HCT116 (cell line): Measurements from ENCODE around the gene MIDN. TPM values are rescaled to one million over a fixed set of nuclear protein-coding genes. Genes with fewer than 3 reads are reported as not detected.

Experiments
- ATAC-seq: fragments of 200-7000 bp; cut with Tn5 transposase; 2 replicates; pipeline ENCODE4 v1.9.1; 2020; ENCODE audit warnings: mild to moderate bottlenecking, moderate library complexity
- BruUV-seq: library from RNA; stranded (reverse); fragments of 400-500 nt; replicated peaks from 2 replicates; lab custom pipeline; 2021; lab: Mats Ljungman, UMichigan
- CTCF ChIA-PET: fragments of 300-600 bp; sonication (Branson Sonifier 250); formaldehyde crosslinking; loops from one replicate; lab custom pipeline; 2021; ENCODE audit warnings: antibody characterized with exemption; lab: Charles Lee
- POLR2A ChIA-PET: fragments of 300-600, 350-600 bp; sonication (Branson Sonifier 250); formaldehyde crosslinking; loops from one replicate; lab custom pipeline; 2021; ENCODE audit warnings: antibody characterized with exemption; lab: Charles Lee
- RAD21 ChIA-PET, 2 experiments: fragments of 300-600 bp; sonication (Branson Sonifier 250); formaldehyde crosslinking; loops; one replicate each; lab custom pipeline; 2023; ENCODE audit warnings: low total read pairs in 2 of 2; ENCODE audit not compliant: uncharacterized antibody in 2 of 2, unreplicated experiment in 2 of 2, low non-redundant PET in 1 of 2; lab: Charles Lee
- DNase-seq: peaks from one replicate; pipeline ENCODE4 v3.0.0-alpha.2; 2010; ENCODE audit warnings: low read depth, low spot score
- H2AFZ ChIP-seq: fragments of 200-600 bp; shearing (Covaris generic), sonication (generic); 2 replicates; pipeline ENCODE4 v1.6.1; 2017; ENCODE audit warnings: low read depth, mixed run types, mixed read lengths, antibody characterized with exemption, low read length; ENCODE audit not compliant: poor library complexity, severe bottlenecking
- H3K27ac ChIP-seq: 2 replicates; pipeline ENCODE4 v1.5.1; 2012; ENCODE audit warnings: low read depth, low read length
- H3K27me3 ChIP-seq: fragments of 200-600 bp; sonication (generic); 2 replicates; pipeline ENCODE4 v1.6.1; 2016; ENCODE audit warnings: mixed run types, low read length, mixed read lengths; ENCODE audit not compliant: insufficient read depth
- H3K36me3 ChIP-seq, 2 experiments: fragments of 200-500 bp in 1 of 2; fragments of 200-600 bp in 1 of 2; sonication (Bioruptor generic) in 1 of 2; sonication (generic) in 1 of 2; 2 replicates each; pipeline versions ENCODE4 v1.5.1 to v1.6.1; 2014 to 2016; ENCODE audit warnings: low read length in 2 of 2, inconsistent platforms in 1 of 2, mixed read lengths in 1 of 2, mixed run types in 1 of 2; ENCODE audit not compliant: insufficient read depth in 2 of 2, control insufficient read depth in 1 of 2
- H3K4me1 ChIP-seq, 2 experiments: fragments of 200-600 bp in 1 of 2; sonication (generic) in 1 of 2; 2 replicates each; pipeline versions ENCODE4 v1.5.1 to v1.6.1; 2012 to 2017; ENCODE audit warnings: low read length in 2 of 2, inconsistent platforms in 1 of 2, mild to moderate bottlenecking in 1 of 2, mixed read lengths in 1 of 2, mixed run types in 1 of 2, moderate library complexity in 1 of 2; ENCODE audit not compliant: insufficient read depth in 2 of 2, control insufficient read depth in 1 of 2
- H3K4me2 ChIP-seq: fragments of 200-600 bp; sonication (generic); 2 replicates; pipeline ENCODE4 v1.6.1; 2017; ENCODE audit warnings: mixed run types, low read length, mixed read lengths
- H3K4me3 ChIP-seq, 2 experiments: fragments of 200-600 bp in 1 of 2; sonication (generic) in 1 of 2; replicated peaks in 1 of 2; 2 replicates each; pipeline ENCODE4 v1.5.1; 2011 to 2016; ENCODE audit warnings: low read length in 2 of 2, control low read depth in 1 of 2, low read depth in 1 of 2, mild to moderate bottlenecking in 1 of 2, mixed read lengths in 1 of 2, mixed run types in 1 of 2
- H3K79me2 ChIP-seq: fragments of 200-600 bp; sonication (generic); 2 replicates; pipeline ENCODE4 v1.6.1; 2017; ENCODE audit warnings: mild to moderate bottlenecking, mixed run types, low read length, moderate library complexity, mixed read lengths; ENCODE audit not compliant: insufficient read depth
- H3K9ac ChIP-seq: fragments of 200-600 bp; sonication (generic); 2 replicates; pipeline ENCODE4 v1.6.1; 2016; ENCODE audit warnings: low read length, mixed read lengths
- H3K9me2 ChIP-seq: fragments of 200-600 bp; sonication (generic), shearing (Covaris generic); 2 replicates; pipeline ENCODE4 v1.6.1; 2017; ENCODE audit warnings: mixed run types, mild to moderate bottlenecking, moderate library complexity; ENCODE audit not compliant: insufficient read depth
- H3K9me3 ChIP-seq, 2 experiments: fragments of 200-500 bp in 1 of 2; fragments of 200-600 bp in 1 of 2; sonication (Bioruptor generic) in 1 of 2; sonication (generic) in 1 of 2; 2 replicates each; pipeline ENCODE4 v1.6.1; 2014 to 2017; ENCODE audit warnings: low read length in 2 of 2, mixed read lengths in 2 of 2, inconsistent platforms in 1 of 2, low read depth in 1 of 2, mild to moderate bottlenecking in 1 of 2, mixed run types in 1 of 2, moderate library complexity in 1 of 2; ENCODE audit not compliant: control insufficient read depth in 1 of 2, insufficient read depth in 1 of 2
- H4K20me1 ChIP-seq: fragments of 200-600 bp; sonication (generic), shearing (Covaris generic); 2 replicates; pipeline ENCODE4 v1.6.1; 2017; ENCODE audit warnings: mixed run types, mild to moderate bottlenecking, moderate library complexity; ENCODE audit not compliant: insufficient read depth
- ATF3 ChIP-seq: IDR thresholded peaks from 2 replicates; pipeline ENCODE4 v1.6.1; 2012
- CEBPB ChIP-seq: IDR thresholded peaks from 2 replicates; pipeline ENCODE4 v1.6.1; 2012; ENCODE audit warnings: low read depth
- EGR1 ChIP-seq: IDR thresholded peaks from 2 replicates; pipeline ENCODE4 v1.6.1; 2012; ENCODE audit warnings: low read depth
- EZH2 ChIP-seq: fragments of 200-600 bp; sonication (generic); IDR thresholded peaks from 2 replicates; pipeline ENCODE4 v1.6.1; 2017; ENCODE audit warnings: antibody characterized with exemption, mixed run types
- FOSL1 ChIP-seq: IDR thresholded peaks from 2 replicates; pipeline ENCODE4 v1.6.1; 2012; ENCODE audit warnings: low read depth
- POLR2AphosphoS5 ChIP-seq: IDR thresholded peaks from 2 replicates; pipeline ENCODE4 v1.6.1; 2011; ENCODE audit warnings: mild to moderate bottlenecking, low read depth, low read length, moderate library complexity
- RAD21 ChIP-seq: IDR thresholded peaks from 2 replicates; pipeline ENCODE4 v1.6.1; 2012; ENCODE audit warnings: low read depth, mild to moderate bottlenecking
- SIN3A ChIP-seq: IDR thresholded peaks from 2 replicates; pipeline ENCODE4 v1.6.1; 2012; ENCODE audit warnings: low read depth
- TCF7L2 ChIP-seq: IDR thresholded peaks from 2 replicates; pipeline ENCODE4 v1.7.0; 2011; ENCODE audit warnings: borderline replicate concordance, inconsistent platforms; ENCODE audit not compliant: insufficient read depth, insufficient read length; ENCODE audit errors: extremely low read depth
- YY1 ChIP-seq: IDR thresholded peaks from 2 replicates; pipeline ENCODE4 v1.6.1; 2011; ENCODE audit warnings: low read length, low read depth, moderate library complexity, mild to moderate bottlenecking; ENCODE audit not compliant: insufficient replicate concordance; ENCODE audit errors: extremely low read depth
- intact Hi-C: fragments of 100-400 bp; cut with micrococcal nuclease; formaldehyde crosslinking; loops from 2 replicates; pipeline ENCODE4 v1.10.0; 2022
- total RNA-seq: library from RNA; stranded (reverse); gene quantifications from one replicate; pipeline ENCODE4 v1.2.1, GENCODE V29; 2021; ENCODE audit not compliant: unreplicated experiment
- TF ChIP-seq, protein P1 (sequence below), 3 experiments: fragments of 200-600 bp in 1 of 3; sonication (generic) in 1 of 3; IDR thresholded peaks in 2 of 3; conservative IDR thresholded peaks in 1 of 3; 2 replicates each; pipeline ENCODE4 v1.5.1; 2012 to 2017; ENCODE audit warnings: low read depth in 2 of 3, low read length in 2 of 3, antibody characterized with exemption in 1 of 3, borderline replicate concordance in 1 of 3, control low read depth in 1 of 3, mild to moderate bottlenecking in 1 of 3, mixed read lengths in 1 of 3, mixed run types in 1 of 3, moderate library complexity in 1 of 3; ENCODE audit not compliant: insufficient read depth in 1 of 3

Gene MIDN
- total RNA-seq, 1 experiment from 2014 or later = 146 TPM

DNA sequence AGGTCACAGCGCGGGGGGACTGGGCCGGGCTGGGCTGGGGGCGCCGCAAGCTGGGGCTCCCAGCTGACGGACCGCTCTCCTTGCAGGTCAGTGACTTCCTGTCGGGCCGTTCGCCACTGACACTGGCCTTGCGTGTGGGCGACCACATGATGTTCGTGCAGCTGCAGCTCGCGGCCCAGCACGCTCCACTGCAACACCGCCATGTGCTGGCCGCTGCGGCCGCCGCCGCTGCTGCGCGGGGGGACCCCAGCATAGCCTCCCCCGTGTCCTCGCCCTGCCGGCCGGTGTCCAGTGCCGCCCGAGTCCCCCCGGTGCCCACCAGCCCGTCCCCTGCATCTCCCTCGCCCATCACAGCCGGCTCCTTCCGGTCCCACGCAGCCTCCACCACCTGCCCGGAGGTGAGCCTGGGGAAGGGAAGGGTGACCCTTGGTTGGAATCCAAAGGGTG is 5.7 kb downstream of the MIDN start:
- intact Hi-C loops = no loop called here
- peaks cover 81% of the 10 kb centered on the region for H3K79me2 ChIP-seq
- H3K4me2 ChIP-seq = no peak overlapping the region
- ChIA-PET RAD21 (interaction anchor here in 1 of 2 experiments (1.5 kb wide), 1 partner anchor 12 kb away, joined by 12 read pairs; no protein-coding TSS in a partner anchor), CTCF (interaction anchor here (2.3 kb wide), 1 partner anchor 12 kb away, joined by 16 read pairs; no protein-coding TSS in a partner anchor), POLR2A (interaction anchor here (1.6 to 3.5 kb wide), 3 partner anchors 10 to 15 kb away, joined by 5 to 40 read pairs (median 29); partner anchors contain the start of gene CIRBP)
- H3K4me1 ChIP-seq = peaks cover 28 to 80% of the 10 kb centered on the region in 2 experiments
- peaks cover 30 to 54% of the 10 kb centered on the region in 2 experiments for H3K36me3 ChIP-seq
- H3K9ac ChIP-seq = peak overlapping the region; percentile 91
- no peak; the same call in 1 of the 2 replicates for TF ChIP-seq POLR2AphosphoS5
- no peak for TF ChIP-seq TCF7L2
- no peak for TF ChIP-seq EZH2
- no peak for TF ChIP-seq EGR1
- TF ChIP-seq FOSL1 = no peak
- TF ChIP-seq YY1 = no peak
- no peak for TF ChIP-seq RAD21
- TF ChIP-seq SIN3A = no peak
- TF ChIP-seq, protein P1, sequence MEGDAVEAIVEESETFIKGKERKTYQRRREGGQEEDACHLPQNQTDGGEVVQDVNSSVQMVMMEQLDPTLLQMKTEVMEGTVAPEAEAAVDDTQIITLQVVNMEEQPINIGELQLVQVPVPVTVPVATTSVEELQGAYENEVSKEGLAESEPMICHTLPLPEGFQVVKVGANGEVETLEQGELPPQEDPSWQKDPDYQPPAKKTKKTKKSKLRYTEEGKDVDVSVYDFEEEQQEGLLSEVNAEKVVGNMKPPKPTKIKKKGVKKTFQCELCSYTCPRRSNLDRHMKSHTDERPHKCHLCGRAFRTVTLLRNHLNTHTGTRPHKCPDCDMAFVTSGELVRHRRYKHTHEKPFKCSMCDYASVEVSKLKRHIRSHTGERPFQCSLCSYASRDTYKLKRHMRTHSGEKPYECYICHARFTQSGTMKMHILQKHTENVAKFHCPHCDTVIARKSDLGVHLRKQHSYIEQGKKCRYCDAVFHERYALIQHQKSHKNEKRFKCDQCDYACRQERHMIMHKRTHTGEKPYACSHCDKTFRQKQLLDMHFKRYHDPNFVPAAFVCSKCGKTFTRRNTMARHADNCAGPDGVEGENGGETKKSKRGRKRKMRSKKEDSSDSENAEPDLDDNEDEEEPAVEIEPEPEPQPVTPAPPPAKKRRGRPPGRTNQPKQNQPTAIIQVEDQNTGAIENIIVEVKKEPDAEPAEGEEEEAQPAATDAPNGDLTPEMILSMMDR (IDR thresholded peaks at IDR 0.05 in 2 of 3, conservative IDR thresholded peaks at IDR 0.05 in 1 of 3; ENCODE audit: borderline replicate concordance in 1 of 3, insufficient read depth in 1 of 3, low read depth in 2 of 3, low read length in 2 of 3) = no peak
- TF ChIP-seq CEBPB = no peak
- no peak for TF ChIP-seq ATF3
- H3K9me2 ChIP-seq = no peaks in the 10 kb centered on the region
- H3K9me3 ChIP-seq = no peaks in the 10 kb centered on the region
- peak overlapping the region; percentile 99 for H3K27ac ChIP-seq
- H4K20me1 ChIP-seq = peaks cover 3% of the 10 kb centered on the region; the same call in 1 of the 2 replicates
- BruUV-seq = no TSS peak
- DNase-seq = no peak
- H2AFZ ChIP-seq = no peak overlapping the region
- no peak overlapping the region for H3K4me3 ChIP-seq
- H3K27me3 ChIP-seq = no peaks in the 10 kb centered on the region
- ATAC-seq = no peak
